CD8-positive, alpha-beta memory T cell (primary cell): Measurements from ENCODE around the gene GCH1. TPM values are rescaled to one million over a fixed set of nuclear protein-coding genes. Genes with fewer than 3 reads are reported as not detected.

Experiments used
- CTCF ChIA-PET: fragments of 350-600 bp; sonication (Branson Sonifier 250); formaldehyde crosslinking; loops from one replicate; lab custom pipeline; 2021; ENCODE audit warnings: antibody characterized with exemption; lab: Charles Lee
- POLR2A ChIA-PET: fragments of 350-600 bp; sonication (Branson Sonifier 250); formaldehyde crosslinking; loops from one replicate; lab custom pipeline; 2021; ENCODE audit warnings: antibody characterized with exemption; lab: Charles Lee
- DNase-seq, 5 donors: peaks; one replicate each; pipeline versions ENCODE4 v3.0.0 to v3.0.0-alpha.2; 2020 to 2022; ENCODE audit warnings: mixed read lengths in 1 of 5
- H3K27ac ChIP-seq: one replicate; pipeline ENCODE4 v1.7.0; 2013; ENCODE audit warnings: low read depth, mild to moderate bottlenecking, low read length, moderate library complexity
- H3K27me3 ChIP-seq: 2 replicates; pipeline ENCODE4 v1.7.0; 2013; ENCODE audit warnings: low read length, mild to moderate bottlenecking; ENCODE audit not compliant: insufficient read depth, poor library complexity, severe bottlenecking
- H3K36me3 ChIP-seq: 2 replicates; pipeline ENCODE4 v1.7.0; 2013; ENCODE audit warnings: mild to moderate bottlenecking, low read length, moderate library complexity; ENCODE audit not compliant: insufficient read depth
- H3K4me1 ChIP-seq: 2 replicates; pipeline ENCODE4 v1.7.0; 2013; ENCODE audit warnings: mild to moderate bottlenecking, low read length, moderate library complexity; ENCODE audit not compliant: insufficient read depth
- H3K4me3 ChIP-seq: 2 replicates; pipeline ENCODE4 v1.7.0; 2013; ENCODE audit warnings: mild to moderate bottlenecking, low read length
- H3K9me3 ChIP-seq: 2 replicates; pipeline ENCODE4 v1.7.0; 2013; ENCODE audit warnings: mild to moderate bottlenecking, low read length
- H3K27ac Mint-ChIP-seq, 8 donors: one replicate each; pipeline ENCODE4 v1.8.0; 2020 to 2021; ENCODE audit warnings: mixed read lengths in 8 of 8, mild to moderate bottlenecking in 6 of 8, inconsistent platforms in 3 of 8, moderate library complexity in 3 of 8
- H3K27me3 Mint-ChIP-seq, 2 donors: one replicate each; pipeline ENCODE4 v1.8.0; 2020 to 2021; ENCODE audit warnings: mixed read lengths in 2 of 2, mild to moderate bottlenecking in 1 of 2, moderate library complexity in 1 of 2
- H3K36me3 Mint-ChIP-seq, 3 donors: one replicate each; pipeline ENCODE4 v1.8.0; 2020 to 2021; ENCODE audit warnings: mixed read lengths in 3 of 3, inconsistent platforms in 1 of 3, mild to moderate bottlenecking in 1 of 3
- H3K4me1 Mint-ChIP-seq, 3 donors: one replicate each; pipeline ENCODE4 v1.8.0; 2020 to 2021; ENCODE audit warnings: mixed read lengths in 3 of 3, inconsistent platforms in 1 of 3, mild to moderate bottlenecking in 1 of 3
- H3K4me3 Mint-ChIP-seq, 7 donors: one replicate each; pipeline ENCODE4 v1.8.0; 2020 to 2021; ENCODE audit warnings: mixed read lengths in 7 of 7, mild to moderate bottlenecking in 6 of 7, moderate library complexity in 4 of 7, inconsistent platforms in 2 of 7
- H3K9me3 Mint-ChIP-seq, 5 donors: one replicate each; pipeline ENCODE4 v1.8.0; 2020 to 2022; ENCODE audit warnings: mixed read lengths in 5 of 5, mild to moderate bottlenecking in 3 of 5, moderate library complexity in 2 of 5, inconsistent platforms in 1 of 5
- polyA plus RNA-seq: library from polyadenylated mRNA; unstranded; fragments of 300-500 nt; fragmentation: Illumina TruSeq; gene quantifications from one replicate; pipeline ENCODE4 v1.2.3, GENCODE V29; 2021
- total RNA-seq, 2 experiments: library from RNA; stranded (reverse); gene quantifications; one replicate each; pipeline ENCODE4 v1.2.3, GENCODE V29; 2021

GCH1 gene
- total RNA-seq: 10 to 100 TPM; 26.4 TPM
- polyA plus RNA-seq: 35.3 TPM

GRCh38 chr14:54902521-54903420, at the start of gene GCH1:
Gene GCH1, minus strand, starts transcription at chr14:54902826. Its CDS starts 163 bp downstream, at chr14:54902663.
- Histone ChIP-seq H3K27ac (peak within 1 kb of the TSS; percentile 80), H3K36me3 (no peaks in the 10 kb centered on the region), H3K27me3 (no peaks in the 10 kb centered on the region), H3K4me1 (peaks cover 14% of the 10 kb centered on the region), H3K9me3 (no peaks in the 10 kb centered on the region), H3K4me3 (peak within 1 kb of the TSS; percentile 95)
- POLR2A ChIA-PET: interaction anchor here (1.0 to 3.3 kb wide), 4 partner anchors 21 to 338 kb away, joined by 3 to 13 read pairs (median 6); partner anchors contain the start of genes SAMD4A, SOCS4 and WDHD1
- H3K9me3 Mint-ChIP-seq: no peaks in the 10 kb centered on the region
- CTCF ChIA-PET: interaction anchor here (0.8 to 2.8 kb wide), 12 partner anchors 9 to 339 kb away, joined by 3 to 21 read pairs (median 6); no protein-coding TSS in a partner anchor
- peaks cover 0 to 8% (median 2%) of the 10 kb centered on the region in 3 donors for H3K36me3 Mint-ChIP-seq
- no peaks in the 10 kb centered on the region for H3K27me3 Mint-ChIP-seq
- H3K4me1 Mint-ChIP-seq: peaks cover 20 to 40% (median 38%) of the 10 kb centered on the region in 3 donors
- peak within 1 kb of the TSS; percentile 90 to 96 (median 94) for H3K27ac Mint-ChIP-seq
- H3K4me3 Mint-ChIP-seq: peak within 1 kb of the TSS; percentile 89 to 99 (median 91)
- peak; percentile 72 to 82 (median 79) for DNase-seq

- Mint-ChIP-seq H3K4me1 (peaks cover 2 to 22% (median 7%) of the 10 kb centered on the region in 3 donors), H3K27me3 (no peaks in the 10 kb centered on the region), H3K9me3 (peaks cover 0 to 8% (median 2%) of the 10 kb centered on the region in 5 donors), H3K27ac (peak overlapping the region in 2 of 8 donors; percentile 15 to 57), H3K4me3 (peak overlapping the region in 1 of 7 donors; percentile 11), H3K36me3 (peaks cover 2 to 10% (median 4%) of the 10 kb centered on the region in 3 donors)
- no peaks in the 10 kb centered on the region for H3K36me3 ChIP-seq
- ChIA-PET POLR2A (no interaction called here), CTCF (no interaction called here)
- H3K4me3 ChIP-seq: no peak overlapping the region
- H3K4me1 ChIP-seq: no peaks in the 10 kb centered on the region
- no peaks in the 10 kb centered on the region for H3K27me3 ChIP-seq
- no peaks in the 10 kb centered on the region for H3K9me3 ChIP-seq
- H3K27ac ChIP-seq: no peak overlapping the region
- DNase-seq: no peak
These were observed 44.6 kb upstream of the GCH1 start for GRCh38 chr14:54947230-54947629.

GRCh38 chr14:54946500-54946899, 43.9 kb upstream of the GCH1 start:
- H3K27ac Mint-ChIP-seq: no peak overlapping the region

GRCh38 chr14:54944737-54945391, 42.2 kb upstream of the GCH1 start:
- no peaks in the 10 kb centered on the region for H3K27me3 Mint-ChIP-seq
- no peak for DNase-seq
- peaks cover 2 to 22% (median 7%) of the 10 kb centered on the region in 3 donors for H3K4me1 Mint-ChIP-seq
- peaks cover 0 to 8% (median 2%) of the 10 kb centered on the region in 5 donors for H3K9me3 Mint-ChIP-seq
- Histone ChIP-seq H3K9me3 (no peaks in the 10 kb centered on the region), H3K4me3 (no peak overlapping the region), H3K4me1 (no peaks in the 10 kb centered on the region), H3K27me3 (no peaks in the 10 kb centered on the region), H3K36me3 (no peaks in the 10 kb centered on the region), H3K27ac (no peak overlapping the region)
- peaks cover 2 to 9% (median 4%) of the 10 kb centered on the region in 3 donors for H3K36me3 Mint-ChIP-seq
- H3K27ac Mint-ChIP-seq: peak overlapping the region in 2 of 8 donors; percentile 56 to 63
- CTCF ChIA-PET: no interaction called here
- POLR2A ChIA-PET: no interaction called here
- no peak overlapping the region for H3K4me3 Mint-ChIP-seq

More at GRCh38 chr14:54946500-54946899, 43.9 kb upstream of the GCH1 start:
- H3K9me3 Mint-ChIP-seq: peaks cover 0 to 8% (median 2%) of the 10 kb centered on the region in 5 donors
- H3K4me3 ChIP-seq: no peak overlapping the region
- H3K4me1 ChIP-seq: no peaks in the 10 kb centered on the region
- POLR2A ChIA-PET: no interaction called here
- no peak for DNase-seq
- CTCF ChIA-PET: interaction anchor here (1.3 kb wide), 1 partner anchor 44 kb away, joined by 5 read pairs; the partner anchor contains the start of gene GCH1
- peaks cover 2 to 10% (median 4%) of the 10 kb centered on the region in 3 donors for H3K36me3 Mint-ChIP-seq
- no peaks in the 10 kb centered on the region for H3K27me3 Mint-ChIP-seq
- H3K4me1 Mint-ChIP-seq: peaks cover 2 to 22% (median 7%) of the 10 kb centered on the region in 3 donors
- no peak overlapping the region for H3K27ac ChIP-seq
- H3K9me3 ChIP-seq: no peaks in the 10 kb centered on the region
- no peaks in the 10 kb centered on the region for H3K27me3 ChIP-seq
- H3K4me3 Mint-ChIP-seq: peak overlapping the region in 1 of 7 donors; percentile 5
- H3K36me3 ChIP-seq: no peaks in the 10 kb centered on the region

GRCh38 chr14:54942913-54943312, 40.3 kb upstream of the GCH1 start:
- peaks cover 0 to 2% (median 0%) of the 10 kb centered on the region in 5 donors for H3K9me3 Mint-ChIP-seq
- Histone ChIP-seq H3K4me3 (no peak overlapping the region), H3K9me3 (no peaks in the 10 kb centered on the region), H3K4me1 (no peaks in the 10 kb centered on the region), H3K27me3 (no peaks in the 10 kb centered on the region), H3K36me3 (no peaks in the 10 kb centered on the region), H3K27ac (no peak overlapping the region)
- peaks cover 2 to 15% (median 7%) of the 10 kb centered on the region in 3 donors for H3K4me1 Mint-ChIP-seq
- no peak overlapping the region for H3K4me3 Mint-ChIP-seq
- H3K27ac Mint-ChIP-seq: no peak overlapping the region
- peaks cover 2 to 7% (median 4%) of the 10 kb centered on the region in 3 donors for H3K36me3 Mint-ChIP-seq
- ChIA-PET POLR2A (no interaction called here), CTCF (no interaction called here)
- H3K27me3 Mint-ChIP-seq: no peaks in the 10 kb centered on the region
- DNase-seq: no peak

- H3K4me3 ChIP-seq: no peak overlapping the region
- no peak overlapping the region for H3K27ac ChIP-seq
- Mint-ChIP-seq H3K27me3 (no peaks in the 10 kb centered on the region), H3K4me3 (no peak overlapping the region), H3K4me1 (no peaks in the 10 kb centered on the region), H3K27ac (no peak overlapping the region), H3K9me3 (no peaks in the 10 kb centered on the region), H3K36me3 (no peaks in the 10 kb centered on the region)
- CTCF ChIA-PET: no interaction called here
- no peaks in the 10 kb centered on the region for H3K27me3 ChIP-seq
- POLR2A ChIA-PET: no interaction called here
- no peak for DNase-seq
- H3K4me1 ChIP-seq: no peaks in the 10 kb centered on the region
- no peaks in the 10 kb centered on the region for H3K9me3 ChIP-seq
- no peaks in the 10 kb centered on the region for H3K36me3 ChIP-seq
These were observed 34.2 kb upstream of the GCH1 start for GRCh38 chr14:54936816-54937215.

- no peak overlapping the region for H3K4me3 ChIP-seq
- no peaks in the 10 kb centered on the region for H3K4me1 Mint-ChIP-seq
- H3K27ac ChIP-seq: no peak overlapping the region
- no peak overlapping the region for H3K4me3 Mint-ChIP-seq
- POLR2A ChIA-PET: no interaction called here
- H3K9me3 Mint-ChIP-seq: no peaks in the 10 kb centered on the region
- no peaks in the 10 kb centered on the region for H3K27me3 Mint-ChIP-seq
- H3K27ac Mint-ChIP-seq: no peak overlapping the region
- H3K4me1 ChIP-seq: no peaks in the 10 kb centered on the region
- H3K36me3 ChIP-seq: no peaks in the 10 kb centered on the region
- H3K9me3 ChIP-seq: no peaks in the 10 kb centered on the region
- DNase-seq: no peak
- H3K36me3 Mint-ChIP-seq: no peaks in the 10 kb centered on the region
- CTCF ChIA-PET: no interaction called here
- H3K27me3 ChIP-seq: no peaks in the 10 kb centered on the region
These were observed 33.3 kb upstream of the GCH1 start for GRCh38 chr14:54935958-54936357.
